HG02943 (cell line): Measurements from ENCODE around the gene TBKBP1.

Experiments used
- ATAC-seq: cut with Tn5 transposase; IDR thresholded peaks from one replicate; pipeline ENCODE4 v1.9.1; 2021; ENCODE audit warnings: mild to moderate bottlenecking, low read depth, moderate library complexity; ENCODE audit not compliant: unreplicated experiment

TBKBP1 gene

DNA sequence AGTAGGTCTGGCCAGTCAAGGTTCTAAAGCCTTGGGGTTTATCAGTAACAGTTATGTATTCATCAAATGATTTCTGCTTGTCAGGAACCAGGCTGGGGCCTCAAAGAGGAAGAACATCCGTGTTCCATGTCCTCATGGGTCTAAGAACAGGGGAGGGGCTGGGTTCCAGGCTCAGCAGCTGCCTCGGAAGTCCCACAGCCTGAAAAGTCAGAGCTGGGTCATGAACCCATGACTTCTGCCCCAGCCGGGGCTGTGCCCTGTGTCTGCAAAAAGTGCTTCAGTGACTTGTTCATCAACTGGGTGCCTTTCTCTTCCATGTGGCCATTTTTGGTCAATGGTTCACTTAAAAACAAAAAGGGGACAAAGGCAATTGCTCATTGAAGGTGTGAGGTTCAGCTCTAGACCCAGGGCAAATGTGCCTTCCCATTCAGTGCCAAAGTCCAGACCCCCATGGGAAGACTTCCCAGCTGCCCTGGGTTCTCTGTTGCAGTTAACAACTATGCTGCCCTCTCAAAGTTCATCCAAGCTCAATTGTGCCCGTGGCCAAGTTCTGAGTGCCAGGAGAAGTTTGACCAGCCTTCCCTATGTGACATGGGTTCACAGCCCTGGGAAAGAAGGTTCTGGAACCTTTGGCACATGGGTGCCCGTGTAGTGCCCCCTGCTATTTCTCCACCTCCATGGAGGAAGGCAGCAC, 18.5 kb downstream of the TBKBP1 start:
- no peak for ATAC-seq

DNA sequence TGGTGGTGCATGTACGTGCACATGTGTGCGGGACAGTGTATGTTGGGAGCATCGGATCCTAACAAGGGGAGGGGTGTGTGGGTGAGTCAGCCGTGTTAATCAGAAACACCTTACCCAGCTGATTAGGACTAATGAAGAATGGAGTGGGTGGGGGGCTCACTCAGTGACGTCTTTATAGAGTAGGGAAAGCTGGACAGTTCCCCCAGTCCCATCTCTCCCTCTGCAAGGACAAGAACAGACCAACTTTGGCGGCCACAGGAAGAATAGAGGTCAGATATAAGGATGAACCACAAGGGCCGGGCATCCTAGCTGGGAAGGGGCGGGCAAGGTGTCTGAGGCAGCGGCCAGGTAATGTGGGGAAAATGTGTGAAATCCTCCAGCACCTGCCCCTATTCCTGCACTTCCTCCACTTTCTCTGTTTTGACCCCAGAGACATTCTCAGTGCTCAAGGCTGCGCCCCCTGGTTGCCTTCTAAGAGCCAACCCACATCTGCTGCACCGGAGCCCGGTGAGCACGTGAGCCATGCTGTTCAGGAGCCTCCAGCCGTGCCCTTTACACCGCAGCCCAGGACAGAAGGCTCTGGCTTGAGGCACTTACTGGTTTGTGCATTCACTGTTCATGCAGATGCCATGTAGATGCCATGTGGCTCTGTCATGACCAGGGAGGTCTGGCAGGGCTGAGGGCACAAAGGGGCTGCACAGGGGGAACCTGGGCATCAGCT, 20.2 kb downstream of the TBKBP1 start:
- ATAC-seq: no peak

- no peak for ATAC-seq
These were observed 20.9 kb downstream of the TBKBP1 start for GRCh38 chr17:47714773-47715396.

DNA sequence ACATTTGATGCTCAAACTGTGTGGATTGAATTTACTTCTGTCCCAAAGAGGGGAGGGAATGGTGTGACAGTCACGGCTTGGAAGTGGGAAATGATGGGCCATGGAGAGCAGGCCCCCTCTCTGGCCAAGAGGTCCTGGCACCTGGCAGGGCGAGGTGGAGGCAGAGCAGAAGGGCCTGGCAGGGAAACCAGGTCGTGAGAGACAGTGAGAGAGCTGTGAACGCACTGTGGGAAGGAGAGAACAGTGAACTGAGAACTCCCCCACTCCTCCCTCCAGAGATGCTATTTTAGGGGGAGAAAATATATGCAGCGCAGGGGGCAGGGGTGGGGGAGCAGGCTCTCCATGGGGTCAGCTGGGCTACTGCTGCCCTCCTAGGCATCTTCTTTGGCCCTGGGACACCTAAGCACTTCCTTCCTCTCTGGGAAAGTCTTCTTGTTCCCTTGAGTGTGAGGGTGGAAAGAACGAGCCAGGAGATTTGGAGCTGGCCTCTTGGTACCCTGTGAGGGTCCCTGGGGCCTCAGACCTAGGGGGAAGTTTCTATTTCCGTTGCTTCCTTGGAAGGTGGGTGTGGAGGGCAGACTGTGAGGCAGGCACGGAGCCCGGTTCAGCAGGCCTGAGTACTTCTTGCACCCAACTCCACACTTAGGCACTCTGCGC, 21.8 kb downstream of the TBKBP1 start:
- ATAC-seq: no peak

GRCh38 chr17:47716375-47716774, 22.4 kb downstream of the TBKBP1 start:
- ATAC-seq: no peak

DNA sequence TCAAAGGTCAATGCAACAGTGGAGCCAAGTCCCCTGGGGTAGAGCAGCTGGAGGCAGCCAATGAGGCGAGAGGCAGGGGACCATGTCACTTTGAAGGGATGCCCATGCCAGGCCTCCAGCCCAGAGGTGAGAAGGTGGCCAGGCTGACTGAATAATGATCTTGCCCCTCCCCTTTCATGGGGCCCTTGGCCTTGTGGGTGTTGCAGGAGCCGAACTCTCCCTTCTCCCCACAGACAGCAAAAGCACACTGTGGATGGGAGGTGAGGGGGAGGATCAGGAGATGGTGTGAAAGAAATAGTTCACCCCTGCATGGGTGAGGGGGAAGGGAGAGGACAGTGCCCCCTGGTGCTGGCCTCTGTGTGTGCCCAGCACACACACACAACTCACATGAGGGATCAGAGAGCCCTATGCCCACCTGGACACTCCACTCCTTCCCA, 23.3 kb downstream of the TBKBP1 start:
- ATAC-seq: no peak

- no peak for ATAC-seq
These were observed 24.1 kb downstream of the TBKBP1 start for GRCh38 chr17:47717979-47718621.

GRCh38 chr17:47718634-47719405, 24.9 kb downstream of the TBKBP1 start:
- ATAC-seq: no peak

DNA sequence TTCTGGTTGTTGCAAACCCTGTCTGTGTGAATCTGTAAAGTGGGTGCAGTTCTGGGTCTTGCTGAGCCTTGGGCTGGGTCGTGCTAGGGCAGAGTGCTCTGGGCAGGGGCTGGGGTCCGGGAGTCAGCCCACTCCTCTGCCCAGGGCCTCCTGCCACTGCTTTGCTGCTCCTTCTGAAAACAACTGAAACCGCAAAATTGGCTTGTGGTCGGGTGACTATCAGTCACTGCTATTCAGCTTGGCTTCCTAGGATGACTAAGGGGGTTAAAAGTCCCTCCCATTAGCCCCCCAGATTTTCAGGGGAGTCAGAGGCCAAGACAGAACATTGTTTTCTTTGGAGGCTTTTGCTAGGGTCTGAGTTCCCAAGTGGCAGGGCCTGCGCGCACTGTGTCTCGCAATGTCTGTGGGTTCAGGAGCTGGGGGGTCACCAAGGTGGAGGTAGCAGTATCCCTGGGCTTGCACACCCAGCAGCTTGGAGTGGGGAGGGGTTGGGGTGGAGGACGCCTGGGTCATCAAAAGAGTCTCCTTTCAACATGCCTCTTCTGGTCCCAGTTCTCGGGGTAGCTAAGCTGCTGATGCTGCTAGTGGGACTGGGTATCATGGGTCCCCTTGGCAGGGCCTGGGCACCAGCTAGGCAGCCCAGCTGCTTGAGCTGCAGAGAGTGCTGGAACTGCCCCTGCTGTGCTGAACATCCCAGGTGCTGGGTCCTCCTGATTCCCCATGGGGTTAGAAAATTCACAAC, 25.6 kb downstream of the TBKBP1 start:
- ATAC-seq: no peak

DNA sequence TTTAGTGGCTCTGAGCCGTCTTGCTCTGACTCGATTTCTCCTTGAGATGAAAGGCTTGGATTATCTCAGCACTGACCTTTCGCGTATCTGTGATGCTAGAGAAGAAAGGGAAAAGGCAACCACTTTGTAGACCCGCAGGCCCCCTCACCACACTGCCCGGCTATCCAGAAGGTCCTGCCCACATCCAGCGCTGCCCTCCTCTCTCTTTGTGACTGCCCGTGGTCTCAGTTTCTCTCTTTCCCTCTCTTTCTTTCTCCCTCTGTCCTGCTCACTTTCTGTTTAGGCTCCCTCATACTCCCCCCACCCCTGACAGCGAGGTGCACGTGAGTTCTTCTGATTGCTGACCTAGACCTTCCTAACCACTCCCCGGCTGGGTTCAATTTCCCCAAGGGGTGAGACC, 26.2 kb downstream of the TBKBP1 start:
- ATAC-seq: no peak

GRCh38 chr17:47720754-47721533, 27.0 kb downstream of the TBKBP1 start:
- ATAC-seq: no peak

- ATAC-seq: no peak
These were observed 27.8 kb downstream of the TBKBP1 start for GRCh38 chr17:47721725-47722124.

DNA sequence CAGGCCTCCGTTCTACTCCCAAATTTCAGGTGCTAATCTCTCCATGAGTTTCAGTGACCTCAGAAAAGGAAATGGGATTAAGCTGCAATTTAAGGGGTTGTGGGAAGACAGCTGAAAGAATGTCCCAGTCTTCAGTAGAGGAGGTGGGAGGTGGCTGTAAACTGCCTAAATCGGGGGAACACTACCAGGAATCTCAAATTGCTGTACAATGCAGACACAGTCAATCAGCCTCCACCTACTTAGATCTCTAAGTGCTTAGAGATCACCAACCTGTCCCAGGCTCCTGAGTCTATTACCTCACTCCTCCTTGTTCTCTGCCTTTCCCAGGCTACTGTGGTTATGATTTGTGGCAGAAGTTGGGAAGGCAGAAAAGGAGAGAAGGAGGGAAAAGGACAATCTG, 30.7 kb downstream of the TBKBP1 start:
- no peak for ATAC-seq

GRCh38 chr17:47725446-47726111, 31.6 kb downstream of the TBKBP1 start:
- ATAC-seq: no peak

DNA sequence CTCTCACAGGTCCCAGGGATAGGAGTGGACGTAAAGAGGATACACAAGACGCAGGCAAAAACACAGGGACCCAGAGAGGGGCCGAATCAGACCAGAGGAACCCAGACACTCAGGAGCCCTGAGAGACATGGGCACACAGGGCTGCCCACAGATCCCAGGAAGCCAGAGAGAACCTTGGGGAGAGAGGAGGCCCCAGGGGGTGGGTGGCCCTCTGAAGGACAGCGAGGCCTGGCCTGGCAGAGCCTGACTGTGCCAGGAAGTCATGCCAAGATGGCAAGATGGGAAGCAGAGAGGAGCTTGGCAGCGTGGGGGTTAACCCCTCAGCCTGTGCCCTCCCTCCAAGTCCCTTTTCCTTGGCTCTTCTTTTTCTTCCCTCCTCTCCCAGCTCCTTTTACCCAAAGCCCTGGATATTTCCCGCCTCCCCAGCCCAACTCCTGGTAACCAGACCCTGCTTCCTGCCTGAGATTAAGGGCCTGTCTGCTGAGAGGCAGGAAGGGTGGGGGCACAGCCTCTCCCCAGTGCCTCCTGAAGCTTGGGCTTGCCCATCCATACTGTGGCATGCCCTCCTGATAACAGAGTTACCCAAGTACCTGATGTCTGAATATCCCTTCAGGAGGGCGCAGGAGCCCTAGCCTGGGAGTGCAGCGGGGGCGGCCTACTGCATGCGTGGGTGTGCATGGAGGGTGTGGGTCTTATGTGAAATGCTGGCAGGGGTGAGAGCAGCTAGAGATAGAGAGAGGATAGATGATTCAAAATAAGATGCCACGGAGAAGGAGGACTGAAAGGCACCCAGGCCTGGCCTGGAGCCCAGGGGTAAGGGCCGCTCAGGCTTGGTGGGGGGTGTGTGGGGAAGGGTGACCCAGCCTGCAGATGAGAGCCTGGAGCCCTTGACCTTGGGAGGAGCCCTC, 33.1 kb downstream of the TBKBP1 start:
- ATAC-seq: no peak

GRCh38 chr17:47727704-47728036, 33.7 kb downstream of the TBKBP1 start:
- ATAC-seq: no peak

GRCh38 chr17:47728214-47728877, 34.4 kb downstream of the TBKBP1 start:
- no peak for ATAC-seq
